GM19452 (cell line): ENCODE results near the gene ZDHHC12.
"Not testable (repeated sequence)": the region's sequence is repeated elsewhere in the genome, so short reads cannot be mapped to it uniquely, and the experiment has no call there.

Source experiments
- ATAC-seq: cut with Tn5 transposase; IDR thresholded peaks from one replicate; pipeline ENCODE4 v1.9.1; 2021; ENCODE audit not compliant: unreplicated experiment

The ZDHHC12 gene

GRCh38 chr9:128712451-128713410 is 11.2 kb downstream of the ZDHHC12 start:
- no peak for ATAC-seq

- ATAC-seq = no peak
Observed at GRCh38 chr9:128707446-128707845, 16.5 kb downstream of the ZDHHC12 start.

- no peak for ATAC-seq
Observed at GRCh38 chr9:128706671-128707381, 17.1 kb downstream of the ZDHHC12 start.

GRCh38 chr9:128706045-128706444 is 17.9 kb downstream of the ZDHHC12 start:
- ATAC-seq = no peak

GRCh38 chr9:128705051-128705965 is 18.6 kb downstream of the ZDHHC12 start:
- no peak for ATAC-seq

GRCh38 chr9:128704356-128704670 is 19.6 kb downstream of the ZDHHC12 start:
- ATAC-seq = no peak

GRCh38 chr9:128703616-128704355 is 20.1 kb downstream of the ZDHHC12 start:
- ATAC-seq = no peak

GRCh38 chr9:128702949-128703615 is 20.8 kb downstream of the ZDHHC12 start:
- peak; percentile 25 for ATAC-seq

- ATAC-seq = peak; percentile 77
Observed at GRCh38 chr9:128702445-128702948, 21.4 kb downstream of the ZDHHC12 start, which contains the start of gene PKN3. PKN3 (plus strand) TSS chr9:128702503; CDS start chr9:128702916, 413 bp downstream.

- no peak for ATAC-seq
Observed at GRCh38 chr9:128701227-128701854, 22.6 kb downstream of the ZDHHC12 start.

GRCh38 chr9:128699096-128699795 is 24.7 kb downstream of the ZDHHC12 start:
- not testable (repeated sequence) for ATAC-seq

- ATAC-seq = no peak
Observed at GRCh38 chr9:128696923-128697707, 26.8 kb downstream of the ZDHHC12 start.

GRCh38 chr9:128694344-128694743 is 29.6 kb downstream of the ZDHHC12 start:
- no peak for ATAC-seq

- not testable (repeated sequence) for ATAC-seq
Observed at GRCh38 chr9:128693738-128694137, 30.2 kb downstream of the ZDHHC12 start.

GRCh38 chr9:128690684-128691034 is 33.3 kb downstream of the ZDHHC12 start:
- ATAC-seq = no peak

- ATAC-seq = no peak
Observed at GRCh38 chr9:128689820-128690683, 33.9 kb downstream of the ZDHHC12 start.

- peak; percentile 18 for ATAC-seq
Observed at GRCh38 chr9:128689293-128689774, 34.6 kb downstream of the ZDHHC12 start.
